Fibroblast of pulmonary artery (primary cell): ENCODE results near the gene NOP56.
A peak's percentile ranks its signal among the peaks of the same experiment; 100 is the strongest.

Experiments
- DNase-seq: peaks from one replicate; pipeline ENCODE4 v3.0.0-alpha.2; 2010; ENCODE audit warnings: low read depth
- H3K4me3 ChIP-seq: replicated peaks from 2 replicates; pipeline ENCODE4 v1.5.1; 2011; ENCODE audit warnings: low read depth, mild to moderate bottlenecking, control low read depth, low read length, moderate library complexity
- TF ChIP-seq, protein P1 (sequence below): IDR thresholded peaks from 2 replicates; pipeline ENCODE4 v1.5.1; 2011; ENCODE audit warnings: mild to moderate bottlenecking, control low read depth, low read length, inconsistent platforms; ENCODE audit errors: missing control alignments

NOP56 gene

DNA sequence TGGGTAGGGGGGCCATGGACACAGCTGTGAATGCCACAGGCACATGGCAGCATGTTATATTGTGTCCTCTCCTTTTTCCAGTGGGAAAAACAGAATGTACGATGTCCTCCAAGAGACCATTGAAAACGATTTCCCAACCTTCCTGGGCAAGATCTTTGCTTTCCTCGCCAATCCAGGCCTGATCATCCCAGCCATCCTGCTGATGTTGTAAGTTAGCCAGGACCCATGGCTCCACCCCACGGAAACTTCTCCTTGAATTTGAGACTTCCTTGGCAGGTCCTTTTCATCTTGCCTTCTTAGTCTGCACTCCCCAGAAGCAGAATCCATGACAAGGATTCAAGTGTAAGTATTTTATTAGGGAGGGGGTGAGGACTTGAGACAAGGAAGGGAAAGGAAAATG, 28.2 kb upstream of the NOP56 start:
- TF ChIP-seq, protein P1, sequence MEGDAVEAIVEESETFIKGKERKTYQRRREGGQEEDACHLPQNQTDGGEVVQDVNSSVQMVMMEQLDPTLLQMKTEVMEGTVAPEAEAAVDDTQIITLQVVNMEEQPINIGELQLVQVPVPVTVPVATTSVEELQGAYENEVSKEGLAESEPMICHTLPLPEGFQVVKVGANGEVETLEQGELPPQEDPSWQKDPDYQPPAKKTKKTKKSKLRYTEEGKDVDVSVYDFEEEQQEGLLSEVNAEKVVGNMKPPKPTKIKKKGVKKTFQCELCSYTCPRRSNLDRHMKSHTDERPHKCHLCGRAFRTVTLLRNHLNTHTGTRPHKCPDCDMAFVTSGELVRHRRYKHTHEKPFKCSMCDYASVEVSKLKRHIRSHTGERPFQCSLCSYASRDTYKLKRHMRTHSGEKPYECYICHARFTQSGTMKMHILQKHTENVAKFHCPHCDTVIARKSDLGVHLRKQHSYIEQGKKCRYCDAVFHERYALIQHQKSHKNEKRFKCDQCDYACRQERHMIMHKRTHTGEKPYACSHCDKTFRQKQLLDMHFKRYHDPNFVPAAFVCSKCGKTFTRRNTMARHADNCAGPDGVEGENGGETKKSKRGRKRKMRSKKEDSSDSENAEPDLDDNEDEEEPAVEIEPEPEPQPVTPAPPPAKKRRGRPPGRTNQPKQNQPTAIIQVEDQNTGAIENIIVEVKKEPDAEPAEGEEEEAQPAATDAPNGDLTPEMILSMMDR: no peak
- DNase-seq: no peak
- H3K4me3 ChIP-seq: no peak overlapping the region

GRCh38 chr20:2625062-2625461, 27.4 kb upstream of the NOP56 start:
- no peak for DNase-seq
- H3K4me3 ChIP-seq: no peak overlapping the region
- TF ChIP-seq, protein P1: no peak

DNA sequence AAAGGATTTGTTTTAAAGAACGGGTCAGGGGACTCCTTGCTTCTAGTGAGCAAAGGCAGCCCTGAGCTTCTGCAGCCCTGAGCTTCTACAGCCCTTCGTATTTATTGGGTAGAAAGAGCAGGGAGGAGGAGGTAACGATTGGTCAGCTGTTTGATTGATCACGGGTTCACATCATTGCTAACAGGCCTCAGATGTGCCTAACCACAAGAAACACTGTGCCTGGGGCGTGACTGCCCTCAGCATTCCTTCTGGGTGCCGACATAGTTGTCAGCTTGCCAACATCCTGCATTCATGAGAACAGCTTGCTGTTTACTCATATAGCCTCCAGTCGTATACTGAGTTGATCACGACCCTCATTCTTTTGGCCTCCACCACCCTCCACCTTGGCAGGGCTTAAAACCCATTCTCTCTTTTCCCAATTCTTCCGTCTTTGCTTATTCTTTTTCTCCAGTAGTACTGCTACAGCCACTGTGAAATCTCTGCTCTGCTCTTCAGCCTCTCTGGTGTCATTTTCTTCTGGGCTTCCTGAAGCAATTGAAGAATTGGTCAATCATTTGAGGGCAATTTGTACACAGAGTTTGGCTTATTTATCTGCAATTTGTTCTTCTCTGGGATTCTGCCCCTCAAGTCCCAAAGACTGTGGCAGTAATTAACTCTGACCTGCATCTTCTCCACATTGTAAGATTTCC, 25.4 kb upstream of the NOP56 start:
- no peak overlapping the region for H3K4me3 ChIP-seq
- DNase-seq: peak; percentile 81
- TF ChIP-seq, protein P1: no peak

DNA sequence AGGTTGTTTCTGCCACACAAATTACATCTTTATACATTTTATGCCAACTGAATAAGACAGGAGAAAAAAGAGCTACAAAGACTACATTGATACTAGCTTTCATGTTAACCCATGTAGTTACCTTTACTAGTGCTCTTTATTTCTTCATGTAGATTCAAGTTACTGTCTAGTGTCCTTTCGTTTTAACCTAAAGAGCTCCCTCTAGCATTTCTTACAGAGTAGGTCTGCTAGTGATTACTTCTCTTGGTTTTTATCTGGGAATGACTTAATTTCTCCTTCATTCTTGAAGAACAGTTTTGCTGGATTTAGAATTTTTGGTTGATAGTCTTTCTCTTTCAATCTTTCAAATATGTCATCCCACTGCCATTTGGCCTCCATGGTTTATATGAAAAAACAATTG, 21.2 kb upstream of the NOP56 start:
- TF ChIP-seq, protein P1: peak; percentile 3
- no peak overlapping the region for H3K4me3 ChIP-seq
- DNase-seq: no peak

DNA sequence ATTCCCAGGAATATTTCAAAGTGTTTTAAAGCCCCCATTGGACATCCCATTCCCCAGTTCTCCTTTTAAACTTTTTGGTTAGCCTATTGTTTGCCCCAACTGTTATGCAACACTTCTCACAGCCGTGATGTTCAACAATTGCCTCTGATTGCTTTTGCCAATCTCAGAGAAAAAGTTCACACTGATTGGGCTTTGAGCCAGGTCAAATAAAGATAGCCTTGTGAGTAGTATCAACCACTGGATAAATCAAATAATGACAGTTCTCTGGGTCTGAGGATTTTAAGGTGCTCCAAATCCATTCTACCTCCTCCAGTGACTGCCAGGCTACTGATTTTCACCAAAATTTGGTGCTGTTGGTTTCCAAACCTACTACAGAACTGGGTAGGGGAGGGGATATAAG, 19.1 kb upstream of the NOP56 start:
- DNase-seq: no peak
- TF ChIP-seq, protein P1: no peak
- no peak overlapping the region for H3K4me3 ChIP-seq

GRCh38 chr20:2637246-2637645, 15.2 kb upstream of the NOP56 start:
- no peak for DNase-seq
- TF ChIP-seq, protein P1: no peak
- H3K4me3 ChIP-seq: no peak overlapping the region

DNA sequence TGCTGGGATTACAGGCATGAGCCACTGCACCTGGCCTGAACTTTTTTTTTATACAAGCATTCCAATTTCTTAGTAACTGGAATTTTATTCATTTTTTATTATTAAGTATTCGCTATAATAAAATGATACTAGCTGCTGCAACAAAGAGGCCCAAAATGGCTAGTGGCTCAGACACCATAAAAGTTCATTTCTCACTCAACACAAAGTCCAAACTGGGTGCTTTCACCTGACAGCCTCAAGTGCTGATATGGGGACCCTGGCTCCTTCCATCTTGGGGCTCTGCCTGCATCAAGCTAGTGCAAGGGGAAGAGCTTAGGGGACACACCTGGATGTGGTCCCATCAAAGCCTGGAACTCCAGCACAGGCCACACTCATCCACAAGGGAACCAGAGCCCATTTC, 12.2 kb upstream of the NOP56 start:
- TF ChIP-seq, protein P1: no peak
- DNase-seq: no peak
- no peak overlapping the region for H3K4me3 ChIP-seq
